Globus pallidus (tissue), 1 donor: ENCODE measurements around the gene CHD1.

Source experiments
- DNase-seq: peaks from one replicate; pipeline ENCODE4 v3.0.0-alpha.2; 2015; ENCODE audit warnings: low spot score

CHD1 gene

DNA sequence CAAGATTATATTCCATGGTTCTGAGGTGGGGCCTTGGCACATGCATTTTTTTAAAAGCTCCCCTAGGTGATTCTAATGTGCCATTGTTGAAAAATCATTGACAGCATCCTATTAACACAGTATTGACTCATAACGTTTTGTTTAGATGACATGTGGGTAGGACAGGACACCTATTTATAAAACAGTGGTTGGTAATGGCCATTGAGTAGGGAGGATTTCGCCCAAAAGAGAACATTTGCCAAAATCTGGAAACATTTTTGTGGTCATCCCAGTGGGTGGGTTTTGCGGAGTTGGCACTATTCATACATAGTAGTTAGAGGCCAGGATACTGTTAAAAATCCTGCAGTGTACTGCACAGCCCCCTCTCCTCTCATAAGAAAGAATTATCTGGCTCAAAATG, 6.4 kb upstream of the CHD1 start:
- no peak for DNase-seq

DNA sequence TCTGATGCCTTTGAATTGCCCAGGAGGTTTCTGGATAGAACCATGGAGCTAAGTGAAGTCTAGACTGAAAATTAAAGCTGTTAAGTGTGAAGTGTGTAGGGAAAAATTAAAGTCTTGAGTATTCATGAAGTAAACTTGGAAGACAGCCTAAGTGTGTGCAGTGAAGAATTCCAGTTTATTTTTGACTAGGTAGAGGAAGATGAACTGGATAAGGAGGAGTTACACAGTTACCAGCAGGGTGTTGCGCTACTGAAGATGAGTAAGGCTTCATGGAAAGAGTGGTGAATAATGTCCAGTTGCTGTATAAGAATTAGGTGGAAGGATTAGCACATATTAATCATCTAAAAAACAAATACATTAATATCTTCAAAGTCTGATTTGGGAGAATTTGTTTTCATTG, 5.7 kb upstream of the CHD1 start:
- DNase-seq: no peak

DNA sequence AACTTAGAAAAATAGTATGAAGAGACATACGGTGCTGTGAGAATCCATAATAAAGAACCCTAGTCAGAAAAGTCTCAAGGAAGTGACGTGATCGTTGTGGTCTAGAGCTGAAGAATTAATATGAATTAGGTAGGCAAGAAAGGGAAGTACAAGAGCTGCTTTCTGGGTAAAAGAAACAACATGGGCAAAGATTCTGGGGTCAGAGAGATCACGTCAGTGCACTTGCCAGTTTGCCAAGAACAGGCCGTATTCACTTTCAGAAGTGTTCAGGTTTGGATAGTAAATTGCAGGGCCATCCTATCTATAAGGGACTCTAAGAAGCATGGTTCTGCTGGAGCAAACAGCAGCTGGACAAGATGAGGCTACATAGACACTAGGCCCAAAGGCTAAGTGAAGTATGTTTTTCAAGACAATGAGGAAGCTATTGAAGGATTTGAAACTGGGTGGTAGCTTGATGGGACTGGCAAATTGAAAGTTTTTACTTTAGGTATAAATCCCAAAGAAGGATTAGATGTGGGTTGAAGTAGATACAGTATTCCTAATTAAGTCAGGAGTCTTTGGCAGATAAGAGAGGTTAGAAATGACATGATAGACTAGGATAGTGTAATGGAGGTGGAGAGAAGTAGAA, 4.8 kb upstream of the CHD1 start:
- peak; percentile 15 for DNase-seq

DNA sequence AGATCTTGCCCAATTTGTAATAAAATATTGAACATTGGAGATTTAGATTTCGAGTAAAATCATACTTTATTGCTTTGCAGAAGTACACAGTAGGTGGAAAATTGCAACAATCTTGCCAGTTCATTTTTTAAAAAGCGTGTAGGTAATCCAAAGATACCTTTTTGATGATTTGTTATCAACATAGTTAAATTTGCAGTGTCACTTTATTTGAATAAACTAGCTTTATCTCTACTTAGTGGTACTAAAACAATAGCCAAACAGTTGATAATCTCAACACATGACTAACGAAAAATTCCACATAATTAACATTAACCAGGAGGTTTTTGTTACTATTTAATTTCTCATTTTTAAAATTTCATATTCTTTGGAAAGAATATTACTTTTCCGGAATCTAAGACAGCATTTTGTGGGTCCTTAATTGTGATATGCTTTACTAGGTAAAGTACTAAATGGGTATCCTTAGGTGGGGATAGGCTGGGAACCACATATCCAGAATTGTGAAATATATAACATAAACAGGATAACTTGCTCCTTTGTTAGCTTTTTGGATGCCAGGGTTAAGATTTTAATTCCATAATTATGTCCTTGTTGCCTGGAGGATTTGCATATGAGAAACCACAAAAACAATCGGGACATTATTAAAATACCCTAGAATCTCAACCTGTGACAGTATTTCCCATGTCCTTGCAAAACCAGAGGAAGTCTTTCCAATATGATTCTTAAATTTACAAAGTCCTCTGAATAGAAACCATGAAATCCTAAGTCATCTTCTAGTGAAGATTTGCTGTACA, 2.4 kb upstream of the CHD1 start:
- DNase-seq: no peak

DNA sequence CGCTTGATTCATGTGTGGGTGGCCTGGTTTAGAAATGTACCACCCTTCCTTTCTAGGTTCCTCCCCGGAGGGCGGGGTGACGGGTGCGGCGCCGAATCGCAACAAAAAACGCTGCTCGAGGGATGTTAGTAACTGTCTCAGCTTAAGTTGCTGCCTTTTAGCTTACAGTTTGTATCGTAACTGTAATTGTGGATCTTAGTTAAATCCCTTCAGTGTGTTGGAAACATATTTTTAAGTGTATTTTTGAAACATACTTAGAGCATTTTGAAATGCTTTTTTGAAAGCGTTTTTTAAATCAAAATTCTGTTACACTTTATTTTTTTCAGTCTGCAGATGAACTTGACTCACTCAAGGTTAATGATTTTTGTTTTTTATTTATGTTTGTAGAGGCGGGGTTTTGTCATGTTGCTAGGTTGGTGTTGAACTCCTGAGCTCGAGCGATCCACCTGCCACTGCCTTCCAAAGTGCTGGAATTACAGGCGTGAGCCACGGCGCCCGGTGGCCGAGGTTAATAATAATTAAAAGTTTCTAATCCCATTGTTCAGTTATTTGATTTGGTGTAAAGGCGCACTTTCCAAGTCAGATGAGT, 997 bp upstream of the CHD1 start:
- no peak for DNase-seq

DNA sequence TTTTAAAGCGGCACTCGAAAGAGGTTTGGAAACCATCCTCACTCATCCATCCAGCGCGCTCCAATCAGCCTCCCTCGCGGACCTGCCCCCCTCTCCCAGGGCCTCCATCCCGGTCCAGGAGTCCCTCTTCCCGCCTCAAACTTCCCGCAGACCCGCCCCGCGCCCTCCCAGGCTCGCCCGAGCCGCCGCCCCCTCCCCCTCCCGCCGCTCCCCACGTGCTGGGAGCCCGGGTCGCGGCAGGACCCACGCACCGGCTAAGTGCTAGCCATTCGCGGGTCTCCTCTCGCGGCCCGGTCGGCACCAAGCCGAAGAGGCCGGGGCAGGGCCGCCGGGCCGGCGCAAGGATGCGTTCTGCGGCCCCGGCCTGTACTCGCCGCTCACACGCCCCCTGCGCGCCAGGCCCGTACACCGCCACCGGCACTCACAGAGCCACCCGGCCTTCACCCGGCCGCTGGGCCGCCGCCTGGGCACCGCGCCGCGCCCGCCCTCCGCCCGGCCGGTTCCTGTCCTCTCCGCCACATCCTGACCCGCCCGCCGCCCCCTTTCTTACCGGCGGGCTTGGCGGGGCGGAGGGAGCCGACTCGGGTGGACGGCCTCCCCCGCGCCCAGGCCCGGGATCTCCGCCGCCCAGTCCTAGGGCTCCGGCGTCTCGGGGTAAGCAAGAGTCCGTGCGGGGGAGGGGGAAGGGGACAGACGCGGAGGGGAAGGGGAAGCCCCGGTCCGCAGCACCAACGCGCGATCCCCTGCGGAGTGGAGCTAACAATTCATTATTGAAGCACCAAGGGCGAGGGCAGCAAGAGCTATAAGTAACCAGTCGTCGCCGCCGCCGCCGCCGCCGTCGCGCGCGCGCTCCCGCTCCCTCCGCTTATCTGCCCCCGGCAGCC, 576 bp downstream of the CHD1 start:
- DNase-seq: peak; percentile 44

DNA sequence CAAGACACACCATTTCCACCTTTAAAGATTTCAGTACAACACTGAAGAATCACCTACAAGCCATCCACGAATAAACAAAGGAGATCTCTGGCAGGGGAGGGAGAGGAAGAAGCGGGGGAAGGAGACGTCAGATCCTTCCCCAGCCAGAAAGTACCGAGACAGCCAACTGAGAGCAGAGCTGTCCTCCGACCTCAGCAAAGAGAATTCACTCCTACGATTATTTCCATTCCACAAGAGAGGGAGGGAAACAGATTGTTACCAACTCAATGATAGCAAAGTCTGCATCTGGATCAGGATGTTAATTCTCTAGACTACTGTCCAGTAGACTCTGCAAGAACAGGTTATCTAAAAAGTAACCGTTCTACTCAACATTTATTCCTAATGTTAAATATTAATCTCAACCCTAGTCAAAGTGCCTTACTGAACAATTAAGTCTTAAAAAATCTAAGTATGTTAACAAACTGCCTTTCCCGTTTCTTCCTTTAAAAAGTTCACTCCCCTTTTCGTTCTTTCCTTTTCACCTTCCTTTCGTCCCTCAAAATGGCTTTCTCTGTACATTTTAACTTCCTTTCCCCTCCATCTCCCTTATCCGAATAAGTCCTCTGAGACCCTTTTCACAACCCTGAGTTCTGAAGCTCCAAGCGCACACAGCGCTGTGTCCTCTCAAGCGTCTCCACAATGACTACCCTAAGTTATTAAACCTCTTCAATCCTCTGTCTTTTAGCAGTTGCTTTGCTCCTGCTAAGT, 1.4 kb downstream of the CHD1 start:
- peak; percentile 55 for DNase-seq

DNA sequence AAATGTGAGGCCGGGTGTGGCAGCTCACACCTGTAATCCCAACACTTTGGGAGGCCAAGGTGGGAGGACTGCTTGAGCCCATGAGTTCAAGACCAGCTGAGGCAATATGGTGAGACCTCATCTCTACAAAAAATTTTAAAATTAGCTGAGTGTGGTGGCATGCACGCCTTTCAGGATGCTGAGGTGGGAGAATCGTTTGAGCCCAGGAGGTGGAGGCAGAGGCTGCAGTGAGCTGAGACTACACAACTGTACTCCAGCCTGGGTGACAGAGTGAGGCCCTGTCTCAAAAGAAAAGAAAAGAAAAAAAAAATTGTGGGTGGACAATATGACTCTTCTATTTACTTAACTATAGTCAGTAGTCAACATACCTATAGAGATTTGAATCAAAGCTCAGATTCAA, 4.8 kb downstream of the CHD1 start:
- no peak for DNase-seq

DNA sequence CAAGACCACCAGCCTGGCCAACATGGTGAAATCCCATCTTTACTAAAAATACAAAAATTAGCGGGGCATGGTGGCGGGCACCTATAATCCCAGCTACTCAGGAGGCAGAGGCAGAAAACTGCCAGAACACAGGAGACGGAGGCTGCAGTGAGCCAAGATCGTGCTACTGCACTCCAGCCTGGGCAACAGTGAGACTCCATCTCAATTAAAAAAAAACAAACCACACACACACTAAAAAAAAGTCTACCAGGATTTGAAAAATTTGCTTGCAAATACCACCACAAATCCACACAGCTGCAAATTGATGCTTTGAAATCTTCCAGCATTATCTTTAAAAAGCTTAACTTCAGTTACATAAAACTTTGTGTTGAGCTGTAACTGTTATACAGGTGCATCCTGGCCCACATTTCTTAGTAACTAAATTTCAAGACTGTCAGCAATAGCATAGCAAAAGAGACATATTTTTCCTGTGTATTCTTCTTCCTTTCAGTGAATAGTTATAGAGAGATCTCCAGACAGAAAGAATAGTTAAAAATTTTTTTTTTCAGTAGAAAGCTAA, 6.8 kb downstream of the CHD1 start:
- no peak for DNase-seq

DNA sequence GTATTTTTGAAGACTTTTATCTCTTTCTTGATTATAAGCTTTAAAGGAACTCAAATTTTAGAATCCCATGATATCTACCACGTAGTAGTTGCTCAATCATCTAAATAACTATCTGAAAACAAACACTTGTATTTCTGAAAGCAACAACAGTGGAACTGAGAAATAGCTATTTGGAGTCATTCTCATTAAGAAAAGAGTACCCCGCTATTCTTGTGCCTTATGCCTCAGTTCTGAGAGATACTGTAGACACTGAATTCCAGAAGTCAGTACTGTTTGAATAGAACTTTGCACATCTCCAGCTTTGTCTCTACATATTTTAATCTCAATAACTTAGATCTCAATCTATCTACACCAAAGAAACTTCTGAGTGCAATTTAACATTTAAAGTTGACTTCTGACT, 11.4 kb downstream of the CHD1 start:
- no peak for DNase-seq

DNA sequence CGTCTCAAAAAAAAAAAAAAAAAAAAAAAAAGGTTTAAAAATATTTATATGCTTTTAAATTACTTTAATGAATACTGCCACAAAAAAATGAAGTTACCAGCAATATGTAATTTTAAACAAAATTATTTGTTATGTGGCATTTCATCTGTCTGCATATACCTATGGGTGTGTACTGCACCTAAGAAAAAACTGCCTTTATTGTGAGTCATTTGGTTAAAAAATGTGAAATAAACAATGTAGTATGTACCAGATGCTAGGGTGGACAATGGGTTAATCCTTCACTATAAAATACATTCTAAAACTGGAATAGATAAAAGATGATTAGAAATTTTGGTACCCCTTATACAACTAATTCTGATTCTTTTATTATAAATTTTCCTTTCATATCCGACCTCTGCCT, 12.3 kb downstream of the CHD1 start:
- DNase-seq: no peak

DNA sequence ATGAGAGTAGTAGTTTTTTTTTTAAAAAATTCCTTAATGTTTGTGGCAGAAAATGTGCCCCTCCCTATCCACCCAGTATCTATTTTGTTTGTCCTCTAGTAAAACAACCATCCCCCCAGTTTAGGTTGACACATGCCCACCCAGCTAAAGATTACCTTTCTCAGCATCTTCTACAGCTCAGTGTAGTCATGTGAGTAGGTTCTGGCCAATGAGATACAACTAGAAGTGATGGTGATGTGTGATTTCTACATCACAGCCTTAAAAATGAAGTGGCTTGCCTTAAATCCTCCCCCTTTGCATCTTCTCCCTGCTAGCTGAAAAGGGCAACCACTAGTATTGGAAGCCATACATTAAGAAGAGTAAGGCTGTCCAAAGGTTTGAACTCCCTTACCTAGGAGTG, 14.9 kb downstream of the CHD1 start:
- no peak for DNase-seq

DNA sequence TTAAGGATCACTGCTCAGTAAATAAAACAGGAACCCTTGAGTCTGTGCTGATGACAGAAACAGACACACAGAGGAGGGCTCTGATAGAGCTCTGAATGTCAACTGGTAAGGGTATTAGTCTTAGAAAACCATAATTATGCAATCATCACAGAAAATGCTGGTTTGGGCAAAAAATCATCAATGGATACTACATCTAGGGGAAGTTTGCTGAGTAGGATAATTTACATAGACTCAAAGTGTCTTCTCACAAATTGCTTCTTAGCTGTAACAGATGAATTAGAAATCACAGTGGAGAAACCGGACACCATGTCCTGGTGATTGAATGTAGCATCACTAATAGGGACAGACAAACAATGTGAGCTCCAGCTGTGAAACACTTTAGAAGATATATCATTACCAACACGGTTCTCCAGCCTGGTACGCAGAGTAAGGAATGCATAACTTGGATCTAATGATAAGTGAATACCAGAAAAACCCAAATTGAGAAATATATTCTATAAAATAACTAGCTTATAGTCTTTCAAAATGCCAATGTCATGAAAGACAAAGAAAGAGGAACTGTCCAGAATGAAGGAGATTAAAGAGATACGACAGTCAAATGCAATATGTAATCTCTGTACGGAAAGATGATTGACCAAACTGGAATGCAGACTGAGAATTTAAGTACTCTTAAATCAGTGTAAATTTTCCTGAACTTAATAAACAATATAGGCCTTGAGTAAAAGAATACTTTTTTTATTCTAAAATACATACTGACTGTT, 17.3 kb downstream of the CHD1 start:
- DNase-seq: no peak

DNA sequence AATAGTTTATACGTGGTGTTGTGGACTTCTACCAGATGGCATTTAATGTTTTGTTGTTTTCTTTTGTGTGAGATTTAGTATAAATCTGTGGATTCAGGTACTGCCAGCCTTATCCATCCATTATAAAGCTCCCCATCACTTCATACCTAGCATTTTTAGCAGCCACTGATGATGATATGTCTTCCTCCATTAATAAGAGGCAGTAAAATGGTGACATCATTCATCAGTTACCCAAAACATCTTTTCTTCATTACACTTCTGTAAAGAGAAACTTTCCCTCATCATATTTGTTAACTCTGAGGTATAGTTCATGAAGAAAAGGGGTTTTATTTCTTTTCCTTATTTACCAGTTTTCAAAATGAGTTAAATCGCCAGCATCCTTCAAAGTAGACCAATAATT, 19.4 kb downstream of the CHD1 start:
- DNase-seq: no peak

DNA sequence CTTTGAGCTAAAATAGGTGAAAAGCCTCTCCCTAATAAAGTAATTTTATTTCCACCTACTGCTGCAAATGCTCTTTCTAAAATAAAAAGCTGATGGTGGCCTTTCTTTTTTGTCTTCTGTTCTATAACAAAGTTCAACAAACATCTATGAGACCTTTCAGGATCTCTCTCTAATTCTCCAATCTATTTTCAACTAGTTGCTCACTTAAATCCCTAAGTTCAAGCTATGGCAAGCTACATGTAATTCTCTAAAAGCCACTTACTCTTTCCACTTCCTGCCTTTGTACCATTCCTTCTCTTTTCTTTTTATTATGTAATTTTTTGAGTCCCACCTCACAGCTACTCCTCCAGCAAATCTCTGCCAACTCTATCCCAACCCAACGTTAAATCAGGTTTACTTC, 20.9 kb downstream of the CHD1 start:
- DNase-seq: no peak

DNA sequence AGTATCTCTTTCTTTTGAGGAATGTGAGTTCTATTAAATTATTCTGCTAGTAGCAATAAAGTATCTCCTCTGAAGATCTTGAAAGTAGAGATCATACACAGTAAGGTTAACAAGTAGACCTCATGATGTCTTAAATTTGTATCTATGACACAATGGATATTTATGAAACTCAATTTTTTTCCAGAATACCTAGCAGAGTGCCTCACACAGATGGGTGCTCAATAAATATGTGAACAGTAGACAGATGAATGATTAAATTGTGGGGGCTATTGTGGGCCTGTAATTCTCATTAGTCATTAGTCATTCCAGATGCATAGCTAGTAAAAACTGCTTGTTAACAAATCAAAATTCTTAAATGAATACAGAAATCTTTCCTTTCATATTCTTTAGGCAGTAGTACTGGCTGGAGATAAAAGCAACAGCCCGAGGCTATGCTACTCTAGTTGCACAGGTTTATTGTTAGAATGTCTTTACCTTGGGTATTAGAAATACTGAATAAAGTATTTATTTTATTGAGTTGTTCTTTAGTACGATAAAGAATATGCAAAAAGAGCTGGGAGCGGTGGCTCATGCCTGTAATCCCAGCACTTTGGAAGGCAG, 22.0 kb downstream of the CHD1 start:
- no peak for DNase-seq

DNA sequence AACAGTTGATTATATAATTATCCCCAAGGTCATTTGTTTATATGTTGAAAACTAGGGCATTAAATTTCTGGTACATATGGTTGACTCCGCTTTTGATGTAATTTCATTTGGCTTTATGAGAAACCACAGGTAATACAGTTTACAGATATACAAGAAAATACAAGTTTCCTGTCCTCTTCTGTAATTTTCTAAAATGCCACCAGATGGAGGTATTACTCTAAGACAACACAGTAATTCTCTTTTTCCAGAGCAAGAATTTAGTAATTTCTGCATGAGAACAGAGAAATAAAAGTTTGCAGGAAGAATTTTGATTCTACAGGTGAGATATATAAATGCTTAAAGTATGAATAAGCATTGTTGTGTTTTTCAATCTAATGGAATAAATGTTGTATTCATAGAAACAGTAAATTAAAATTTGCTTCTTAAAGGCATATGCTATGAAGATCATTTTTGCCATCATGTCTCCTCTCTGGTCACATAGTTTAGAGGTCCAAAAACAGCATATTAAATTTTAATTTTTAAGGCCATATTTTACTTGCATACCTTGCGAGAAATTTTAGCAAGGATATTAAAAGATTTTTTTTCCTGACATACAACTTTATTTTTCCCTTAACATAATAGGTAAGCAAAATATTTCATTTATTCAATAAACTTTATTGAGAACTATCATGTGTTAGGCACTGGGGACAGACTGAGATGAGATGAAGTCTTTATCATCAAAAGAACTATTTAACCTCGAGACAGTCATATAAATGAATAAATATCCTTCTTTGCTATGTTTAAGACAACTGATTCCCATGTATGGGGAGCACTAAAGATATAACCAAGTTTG, 22.7 kb downstream of the CHD1 start:
- peak; percentile 48 for DNase-seq

DNA sequence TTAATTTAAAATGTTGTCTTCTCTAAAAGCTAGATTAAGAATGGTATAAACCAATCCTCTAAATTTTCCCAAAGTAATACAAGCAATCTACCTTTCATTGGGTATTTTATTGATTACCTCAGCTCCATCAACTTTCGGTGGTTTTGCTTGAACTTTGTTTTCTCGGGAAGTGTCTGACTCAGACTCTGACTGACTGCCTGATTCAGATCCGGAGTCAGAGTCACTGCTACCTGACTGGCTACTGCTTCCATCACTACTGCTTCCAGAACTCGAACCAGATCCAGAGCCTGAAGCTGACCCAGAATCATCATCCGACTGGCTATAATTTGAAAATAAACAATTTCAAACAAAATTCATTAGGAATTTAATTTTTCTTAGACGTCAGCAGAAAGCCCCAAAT, 24.0 kb downstream of the CHD1 start:
- DNase-seq: no peak

DNA sequence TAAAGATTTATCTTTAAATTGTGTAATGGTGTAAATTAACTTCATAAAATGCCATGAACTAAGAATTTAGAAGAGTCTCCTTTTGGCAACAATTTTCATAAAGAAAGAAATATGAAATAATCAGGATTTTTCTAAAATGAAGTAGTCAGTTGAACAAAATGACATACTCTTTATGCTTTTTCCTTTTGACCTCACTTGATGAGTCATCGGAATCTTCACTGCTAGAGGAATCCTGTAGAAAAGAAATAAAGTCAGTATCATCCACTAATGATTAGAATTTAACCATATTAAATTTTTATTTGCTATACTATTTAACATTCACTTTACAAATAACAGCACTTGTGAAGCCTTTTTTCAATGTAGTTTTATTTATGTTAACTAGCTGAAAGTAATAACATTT, 26.1 kb downstream of the CHD1 start:
- DNase-seq: no peak
